Thyroid gland (tissue), 4 donors: ENCODE data around the gene RALY. TPM values are rescaled to one million over a fixed set of nuclear protein-coding genes. Genes with fewer than 3 reads are reported as not detected.

Experiments used
- DNase-seq, 2 donors: peaks; one replicate each; pipeline ENCODE4 v3.0.0-alpha.2; 2019
- H3K27ac ChIP-seq, 3 donors: fragments of 200-600 bp; sonication (generic); 1 replicate in 2 of 3; 2 replicates in 1 of 3; pipeline ENCODE4 v1.5.1; 2016 to 2019; ENCODE audit warnings: mild to moderate bottlenecking in 1 of 3, moderate library complexity in 1 of 3
- H3K27me3 ChIP-seq: fragments of 200-600 bp; sonication (generic); one replicate; pipeline ENCODE4 v1.5.1; 2019
- H3K36me3 ChIP-seq, 2 donors: fragments of 200-600 bp; sonication (generic); one replicate each; pipeline ENCODE4 v1.5.1; 2016 to 2019
- H3K4me1 ChIP-seq, 2 donors: fragments of 200-600 bp; sonication (generic); one replicate each; pipeline ENCODE4 v1.5.1; 2017 to 2019
- H3K4me3 ChIP-seq, 3 donors: fragments of 200-600 bp; sonication (generic); replicated peaks in 1 of 3; 1 replicate in 2 of 3; 2 replicates in 1 of 3; pipeline ENCODE4 v1.5.1; 2016; ENCODE audit warnings: mild to moderate bottlenecking in 1 of 3
- H3K9me3 ChIP-seq: fragments of 200-600 bp; sonication (generic); one replicate; pipeline ENCODE4 v1.5.1; 2017
- POLR2A ChIP-seq, 2 donors: fragments of 450-650 bp; IDR thresholded peaks; one replicate each; pipeline ENCODE4 v1.6.1; 2017; ENCODE audit warnings: antibody characterized with exemption in 2 of 2, mild to moderate bottlenecking in 2 of 2, moderate library complexity in 1 of 2
- WGBS, 2 donors: methylation state at CpG; one replicate each; pipeline ENCODE4 v1.1.5; 2017; 5-methylcytosine and 5-hydroxymethylcytosine counted together
- intact Hi-C: fragments of 100-400 bp; cut with DNase I; formaldehyde crosslinking; loops from one replicate; pipeline ENCODE4 v1.15.1; 2023
- total RNA-seq, 4 donors: library from RNA; depleted of rRNA; stranded (reverse); fragments of >200 nt; gene quantifications; one replicate each; pipeline ENCODE4 v1.2.3, GENCODE V29; 2016
- TF ChIP-seq, protein P1 (sequence below), 6 experiments: fragments of 200-600 bp in 3 of 6; fragments of 450-650 bp in 3 of 6; sonication (generic) in 3 of 6; IDR thresholded peaks; one replicate each; pipeline ENCODE4 v1.5.1; 2016 to 2019; ENCODE audit warnings: antibody characterized with exemption in 6 of 6, mild to moderate bottlenecking in 2 of 6, inconsistent platforms in 1 of 6, moderate library complexity in 1 of 6

The RALY gene
- total RNA-seq, 4 donors from 2014 or later: 124 to 208 (median 151) TPM

DNA sequence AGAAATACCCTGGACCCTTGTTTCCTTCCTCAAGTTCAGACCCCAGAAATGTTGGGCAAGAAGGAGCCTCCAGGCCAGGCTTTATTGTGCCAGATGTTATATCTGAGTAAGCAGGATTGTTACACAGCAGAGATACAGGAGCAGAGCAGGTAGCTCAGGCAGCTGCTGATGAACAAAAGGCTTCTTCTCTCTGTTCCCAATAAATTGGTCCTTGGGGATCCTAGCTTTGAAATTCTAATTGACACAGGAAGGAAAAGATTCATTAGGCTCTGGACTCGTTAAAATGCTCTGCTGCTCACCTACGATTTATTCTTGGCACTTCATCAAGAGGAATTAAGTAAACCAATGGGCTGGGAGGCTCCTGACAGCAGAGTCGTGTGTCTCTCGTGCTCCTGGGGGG, 54.2 kb downstream of the RALY start:
- Histone ChIP-seq H3K9me3 (no peaks in the 10 kb centered on the region), H3K27me3 (no peaks in the 10 kb centered on the region), H3K36me3 (no peaks in the 10 kb centered on the region), H3K4me3 (no peak overlapping the region), H3K4me1 (peaks cover 23 to 49% of the 10 kb centered on the region in 2 donors), H3K27ac (no peak overlapping the region)
- TF ChIP-seq, protein P1, sequence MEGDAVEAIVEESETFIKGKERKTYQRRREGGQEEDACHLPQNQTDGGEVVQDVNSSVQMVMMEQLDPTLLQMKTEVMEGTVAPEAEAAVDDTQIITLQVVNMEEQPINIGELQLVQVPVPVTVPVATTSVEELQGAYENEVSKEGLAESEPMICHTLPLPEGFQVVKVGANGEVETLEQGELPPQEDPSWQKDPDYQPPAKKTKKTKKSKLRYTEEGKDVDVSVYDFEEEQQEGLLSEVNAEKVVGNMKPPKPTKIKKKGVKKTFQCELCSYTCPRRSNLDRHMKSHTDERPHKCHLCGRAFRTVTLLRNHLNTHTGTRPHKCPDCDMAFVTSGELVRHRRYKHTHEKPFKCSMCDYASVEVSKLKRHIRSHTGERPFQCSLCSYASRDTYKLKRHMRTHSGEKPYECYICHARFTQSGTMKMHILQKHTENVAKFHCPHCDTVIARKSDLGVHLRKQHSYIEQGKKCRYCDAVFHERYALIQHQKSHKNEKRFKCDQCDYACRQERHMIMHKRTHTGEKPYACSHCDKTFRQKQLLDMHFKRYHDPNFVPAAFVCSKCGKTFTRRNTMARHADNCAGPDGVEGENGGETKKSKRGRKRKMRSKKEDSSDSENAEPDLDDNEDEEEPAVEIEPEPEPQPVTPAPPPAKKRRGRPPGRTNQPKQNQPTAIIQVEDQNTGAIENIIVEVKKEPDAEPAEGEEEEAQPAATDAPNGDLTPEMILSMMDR (IDR thresholded peaks at IDR 0.05): no peak
- no peak for DNase-seq
- intact Hi-C loops: no loop called here
- 53 to 68% methylated on average over 4 of the region's 4 CpGs for WGBS, 2 donors

DNA sequence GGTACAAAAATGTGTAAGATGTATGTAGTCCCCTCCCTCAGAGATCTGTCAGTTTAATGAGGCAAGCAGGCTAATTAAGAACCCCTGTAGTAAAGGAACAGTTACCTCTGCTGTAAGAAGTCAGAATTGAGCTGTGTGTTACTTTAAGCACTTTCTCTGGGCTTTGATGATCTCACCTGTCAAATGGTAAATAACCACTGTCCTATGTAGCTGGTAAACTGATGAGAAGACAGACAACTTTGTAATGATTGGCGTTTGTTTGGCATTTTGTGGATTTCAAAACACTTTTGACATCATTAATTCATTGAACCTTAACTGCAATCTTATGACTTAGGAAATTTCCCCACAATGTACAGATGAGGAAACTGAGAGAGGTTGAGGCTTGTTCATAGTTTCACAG, 55.7 kb downstream of the RALY start:
- Histone ChIP-seq H3K9me3 (no peaks in the 10 kb centered on the region), H3K4me3 (no peak overlapping the region), H3K27me3 (no peaks in the 10 kb centered on the region), H3K27ac (peak overlapping the region in 1 of 3 donors; percentile 8), H3K36me3 (no peaks in the 10 kb centered on the region), H3K4me1 (peaks cover 26 to 51% of the 10 kb centered on the region in 2 donors)
- 100% methylated on average over 1 of the region's 1 CpG for WGBS, 2 donors
- TF ChIP-seq, protein P1 (IDR thresholded peaks at IDR 0.05): no peak
- TF ChIP-seq POLR2A (IDR thresholded peaks at IDR 0.05): no peak
- no peak for DNase-seq
- intact Hi-C loops: no loop called here

DNA sequence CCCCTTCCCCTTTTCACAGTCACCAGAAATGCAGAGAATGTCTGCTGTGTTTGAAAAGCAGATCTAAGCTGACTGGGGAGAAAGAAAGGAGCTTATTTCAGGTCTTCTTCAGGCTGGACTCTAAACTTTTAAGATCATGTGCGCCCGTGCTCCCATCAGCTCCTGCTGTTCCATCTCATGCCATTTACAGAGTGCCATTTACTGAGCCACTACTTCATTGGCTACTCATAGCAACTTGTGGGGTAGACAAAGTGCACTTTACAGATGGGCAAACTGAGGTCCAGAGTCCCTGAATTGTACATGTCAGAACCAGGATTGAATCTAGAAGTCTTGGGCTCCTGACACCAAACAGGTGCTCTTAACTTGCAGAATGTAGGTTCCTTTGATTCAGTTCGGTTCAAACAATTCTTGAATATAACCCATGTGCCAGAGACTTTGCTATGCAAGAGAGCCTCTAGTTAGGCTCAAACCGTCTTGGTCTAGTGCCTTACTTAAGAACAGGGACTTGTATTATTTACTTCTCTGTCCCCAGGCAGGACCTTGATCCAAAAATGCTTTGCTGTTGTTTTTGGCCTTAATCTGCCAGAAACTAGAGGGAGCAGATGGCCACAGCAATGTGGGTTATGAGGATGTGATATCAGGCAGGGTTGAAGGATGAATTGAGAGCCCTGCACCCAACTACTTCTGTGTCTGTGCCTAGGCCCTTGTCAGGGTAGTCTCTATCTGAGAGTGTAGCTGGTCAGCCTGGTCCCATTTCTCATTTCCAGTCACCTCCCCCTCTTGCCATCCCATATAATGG, 56.4 kb downstream of the RALY start:
- Histone ChIP-seq H3K36me3 (no peaks in the 10 kb centered on the region), H3K27me3 (no peaks in the 10 kb centered on the region), H3K4me1 (peaks cover 30 to 52% of the 10 kb centered on the region in 2 donors), H3K4me3 (no peak overlapping the region), H3K27ac (peak overlapping the region; percentile 8 to 39 (median 33)), H3K9me3 (no peaks in the 10 kb centered on the region)
- intact Hi-C loops: no loop called here
- 51 to 55% methylated on average over 4 of the region's 4 CpGs for WGBS, 2 donors
- TF ChIP-seq POLR2A (IDR thresholded peaks at IDR 0.05): no peak
- TF ChIP-seq, protein P1 (IDR thresholded peaks at IDR 0.05): no peak
- DNase-seq: peak; percentile 33 to 38

DNA sequence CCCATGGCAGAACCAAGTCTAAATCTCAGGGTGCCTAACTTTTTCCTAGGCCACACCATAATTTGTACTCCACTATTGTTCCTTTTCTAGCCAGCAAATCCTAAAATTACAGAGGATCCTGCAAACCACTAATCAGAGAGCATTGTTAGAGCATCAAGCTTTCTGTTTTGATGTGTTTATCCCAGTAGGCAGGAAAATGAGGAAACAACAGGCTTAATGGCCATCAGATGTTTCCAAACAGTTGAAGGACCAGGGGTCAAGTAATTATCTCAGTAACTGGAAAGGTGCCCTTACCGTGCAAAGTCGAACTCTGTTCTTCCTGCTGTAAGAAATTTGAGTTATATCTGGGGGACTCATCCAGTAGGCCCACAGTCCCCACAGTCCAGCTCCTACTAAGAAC, 58.7 kb downstream of the RALY start:
- Histone ChIP-seq H3K27ac (no peak overlapping the region), H3K36me3 (no peaks in the 10 kb centered on the region), H3K27me3 (no peaks in the 10 kb centered on the region), H3K9me3 (no peaks in the 10 kb centered on the region), H3K4me1 (peaks cover 24 to 42% of the 10 kb centered on the region in 2 donors), H3K4me3 (no peak overlapping the region)
- no peak for DNase-seq
- WGBS, 2 donors: 69 to 81% methylated on average over 2 of the region's 2 CpGs
- intact Hi-C loops: no loop called here
- TF ChIP-seq, protein P1 (IDR thresholded peaks at IDR 0.05): no peak
- no peak for TF ChIP-seq POLR2A (IDR thresholded peaks at IDR 0.05)

DNA sequence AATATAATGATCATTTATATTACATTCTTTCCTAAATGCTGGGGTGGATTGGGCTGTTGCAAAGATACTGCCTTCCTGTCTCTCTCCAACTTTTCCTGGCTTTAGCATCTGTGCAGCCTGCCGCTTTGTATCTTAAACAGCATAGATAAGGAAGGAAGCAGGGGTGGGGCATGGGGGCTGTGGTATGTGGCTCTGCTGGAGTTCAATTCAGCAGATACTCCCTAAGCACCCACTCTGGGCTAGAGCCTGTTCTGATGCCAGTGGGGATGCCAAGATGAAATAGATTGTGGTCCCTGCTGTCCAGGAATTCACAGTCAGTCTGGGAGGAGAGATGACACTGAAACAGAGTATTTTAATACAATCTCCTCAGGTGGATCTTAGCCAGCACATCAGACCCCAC, 61.6 kb downstream of the RALY start:
- H3K36me3 ChIP-seq: no peaks in the 10 kb centered on the region
- peaks cover 17 to 23% of the 10 kb centered on the region in 2 donors for H3K4me1 ChIP-seq
- no peak for DNase-seq
- no peak overlapping the region for H3K4me3 ChIP-seq
- H3K9me3 ChIP-seq: no peaks in the 10 kb centered on the region
- H3K27ac ChIP-seq: no peak overlapping the region
- 78 to 82% methylated on average over 1 of the region's 1 CpG for WGBS, 2 donors
- intact Hi-C loops: no loop called here
- no peaks in the 10 kb centered on the region for H3K27me3 ChIP-seq
- TF ChIP-seq, protein P1 (IDR thresholded peaks at IDR 0.05): no peak
- no peak for TF ChIP-seq POLR2A (IDR thresholded peaks at IDR 0.05)
